PFSK-1 (cell line): ENCODE measurements around the gene LHFPL3.

Experiments
- FOXP2 ChIP-seq: optimal IDR thresholded peaks from 2 replicates; pipeline ENCODE3; 2011; ENCODE audit warnings: borderline replicate concordance, control low read depth, inconsistent platforms; ENCODE audit not compliant: insufficient read depth; ENCODE audit errors: extremely low read length, extremely low read depth
- POLR2AphosphoS5 ChIP-seq: IDR thresholded peaks from 2 replicates; pipeline ENCODE4 v1.6.1; 2012; ENCODE audit warnings: low read depth, mild to moderate bottlenecking, control low read depth, low read length, moderate library complexity
- REST ChIP-seq, 2 experiments: IDR thresholded peaks; 2 replicates each; pipeline versions ENCODE4 v1.6.1 to v1.8.0; 2011 to 2012; ENCODE audit warnings: low read depth in 2 of 2, low read length in 2 of 2, control low read depth in 1 of 2, inconsistent platforms in 1 of 2, mild to moderate bottlenecking in 1 of 2, moderate library complexity in 1 of 2; ENCODE audit not compliant: insufficient read depth in 1 of 2
- SIN3A ChIP-seq: IDR thresholded peaks from 2 replicates; pipeline ENCODE4 v1.6.1; 2012; ENCODE audit warnings: mild to moderate bottlenecking, low read length, moderate library complexity, borderline replicate concordance; ENCODE audit not compliant: insufficient read depth
- TAF1 ChIP-seq: IDR thresholded peaks from 2 replicates; pipeline ENCODE4 v1.6.1; 2012; ENCODE audit warnings: low read length, control low read depth, borderline replicate concordance; ENCODE audit not compliant: insufficient read depth

Gene LHFPL3

GRCh38 chr7:104410742-104411141 lies 82.3 kb downstream of the LHFPL3 start:
- TF ChIP-seq POLR2AphosphoS5, result no peak
- TF ChIP-seq FOXP2, result no peak
- TF ChIP-seq REST (IDR thresholded peaks at IDR 0.05; ENCODE audit: insufficient read depth in 1 of 2, low read depth in 2 of 2, low read length in 2 of 2), result no peak
- no peak for TF ChIP-seq SIN3A
- no peak for TF ChIP-seq TAF1

- no peak for TF ChIP-seq FOXP2
- TF ChIP-seq SIN3A, result no peak
- no peak for TF ChIP-seq TAF1
- no peak for TF ChIP-seq POLR2AphosphoS5
- TF ChIP-seq REST (IDR thresholded peaks at IDR 0.05; ENCODE audit: insufficient read depth in 1 of 2, low read depth in 2 of 2, low read length in 2 of 2), result no peak
Measured at GRCh38 chr7:104412911-104413310, 84.5 kb downstream of the LHFPL3 start.

GRCh38 chr7:104414216-104414615 lies 85.8 kb downstream of the LHFPL3 start:
- TF ChIP-seq SIN3A (no peak), TAF1 (no peak)

DNA sequence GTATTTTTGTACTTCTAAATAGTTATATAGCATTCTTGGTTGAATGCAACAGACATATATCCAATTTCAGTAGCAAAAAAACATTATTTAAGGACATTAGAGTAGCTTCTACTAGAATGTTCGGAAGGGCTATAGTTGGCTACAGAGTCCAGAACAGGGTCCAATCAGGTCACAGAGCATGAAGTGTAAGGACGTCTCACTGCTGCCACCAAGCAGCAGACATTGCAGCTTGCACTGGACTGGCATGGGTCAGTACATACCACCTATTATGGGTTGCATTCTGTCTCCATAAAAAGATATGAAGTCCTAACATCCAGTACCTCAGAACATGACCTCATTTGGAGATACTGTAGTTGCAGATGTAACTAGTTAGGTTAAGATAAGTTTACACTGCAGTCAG lies 87.3 kb downstream of the LHFPL3 start:
- no peak for TF ChIP-seq TAF1
- no peak for TF ChIP-seq FOXP2
- TF ChIP-seq REST (IDR thresholded peaks at IDR 0.05; ENCODE audit: insufficient read depth in 1 of 2, low read depth in 2 of 2, low read length in 2 of 2), result no peak
- no peak for TF ChIP-seq POLR2AphosphoS5
- TF ChIP-seq SIN3A, result no peak

- TF ChIP-seq TAF1 (no peak), SIN3A (no peak), REST (IDR thresholded peaks at IDR 0.05; ENCODE audit: insufficient read depth in 1 of 2, low read depth in 2 of 2, low read length in 2 of 2) (no peak), POLR2AphosphoS5 (no peak), FOXP2 (no peak)
Measured at GRCh38 chr7:104416866-104417393, 88.5 kb downstream of the LHFPL3 start.
